BLaER1 (cell line): ENCODE data around the gene RPL18.
"Not testable (repeated sequence)": the region's sequence is repeated elsewhere in the genome, so short reads cannot be mapped to it uniquely, and the experiment has no call there.

ENCODE experiments used
- H3K27ac ChIP-seq: shearing (Covaris generic); formaldehyde crosslinking; 2 replicates; pipeline ENCODE4 v1.8.1; 2022
- H3K27me3 ChIP-seq: shearing (Covaris generic); formaldehyde crosslinking; 2 replicates; pipeline ENCODE4 v1.8.1; 2022
- H3K36me3 ChIP-seq: shearing (Covaris generic); formaldehyde crosslinking; 2 replicates; pipeline ENCODE4 v1.8.1; 2022
- H3K4me1 ChIP-seq: shearing (Covaris generic); formaldehyde crosslinking; 2 replicates; pipeline ENCODE4 v1.8.1; 2022
- H3K4me2 ChIP-seq: shearing (Covaris generic); formaldehyde crosslinking; 2 replicates; pipeline ENCODE4 v1.8.1; 2022
- H3K4me3 ChIP-seq: shearing (Covaris generic); formaldehyde crosslinking; 2 replicates; pipeline ENCODE4 v1.8.1; 2022
- H3K9ac ChIP-seq: shearing (Covaris generic); formaldehyde crosslinking; 2 replicates; pipeline ENCODE4 v1.8.1; 2022
- H3K9me3 ChIP-seq: shearing (Covaris generic); formaldehyde crosslinking; 2 replicates; pipeline ENCODE4 v1.8.1; 2022
- H4K20me1 ChIP-seq: shearing (Covaris generic); formaldehyde crosslinking; 2 replicates; pipeline ENCODE4 v1.8.1; 2022
- Cebpa-rat ChIP-seq: shearing (Covaris generic); IDR thresholded peaks from 2 replicates; pipeline ENCODE4 v1.8.1; 2022

Gene RPL18

DNA sequence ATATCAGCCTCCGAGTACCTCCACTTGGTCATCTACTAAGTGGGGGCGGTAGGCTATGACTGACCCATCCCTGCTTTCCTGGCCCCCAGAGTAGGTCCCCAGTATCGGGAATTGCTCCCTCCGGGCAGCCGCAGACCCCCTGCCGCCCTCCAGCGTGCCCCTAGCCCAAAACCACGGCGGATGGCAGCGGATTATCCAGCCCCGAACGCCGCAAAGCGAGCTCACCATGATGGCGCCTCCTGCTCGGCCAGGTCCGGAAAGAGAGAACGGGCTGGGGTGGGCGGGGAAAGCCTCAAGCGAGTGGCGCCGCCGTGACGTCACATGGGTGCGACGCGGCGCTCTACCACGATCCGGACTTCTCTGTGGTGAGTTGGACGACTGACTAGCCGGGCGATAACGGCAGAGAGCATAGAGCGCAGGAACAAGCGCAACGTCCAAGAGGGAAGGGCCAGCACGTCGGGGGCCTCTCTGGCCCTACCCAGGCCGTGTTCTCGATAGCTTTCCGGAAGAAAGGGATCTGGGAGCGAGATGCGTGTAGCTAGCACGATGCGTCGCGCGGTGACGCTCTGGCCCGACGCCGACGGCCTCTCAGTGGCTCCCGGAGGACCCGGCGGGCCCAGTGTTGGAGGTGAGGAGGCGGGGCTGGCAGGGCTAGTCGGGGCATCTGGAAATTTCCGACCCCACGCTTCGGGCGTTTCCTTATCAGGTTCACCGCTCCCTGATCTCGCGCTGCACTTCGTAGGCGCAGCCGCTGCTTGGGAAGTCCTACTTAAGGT is at the start of gene RPL18, which contains the start of gene SPHK2:
Gene RPL18, minus strand, starts transcription at position 263 of the 776 bp plus-strand sequence. Its CDS starts 35 bp downstream, at position 228.
Gene SPHK2, plus strand, starts transcription at position 591 of the 776 bp plus-strand sequence. CDS start 1,009 bp downstream, outside the sequence.
- peak within 1 kb of the TSS; percentile 97 for H3K9ac ChIP-seq
- H3K36me3 ChIP-seq: peaks cover 40% of the 10 kb centered on the region
- no peak for TF ChIP-seq Cebpa-rat
- H3K4me1 ChIP-seq: peaks cover 62% of the 10 kb centered on the region
- no peaks in the 10 kb centered on the region for H3K9me3 ChIP-seq
- peaks cover 47% of the 10 kb centered on the region for H4K20me1 ChIP-seq
- H3K4me2 ChIP-seq: peak within 1 kb of the TSS; percentile 96
- H3K27me3 ChIP-seq: no peaks in the 10 kb centered on the region
- peak within 1 kb of the TSS; percentile 93 for H3K27ac ChIP-seq
- peak within 1 kb of the TSS; percentile 85 for H3K4me3 ChIP-seq

DNA sequence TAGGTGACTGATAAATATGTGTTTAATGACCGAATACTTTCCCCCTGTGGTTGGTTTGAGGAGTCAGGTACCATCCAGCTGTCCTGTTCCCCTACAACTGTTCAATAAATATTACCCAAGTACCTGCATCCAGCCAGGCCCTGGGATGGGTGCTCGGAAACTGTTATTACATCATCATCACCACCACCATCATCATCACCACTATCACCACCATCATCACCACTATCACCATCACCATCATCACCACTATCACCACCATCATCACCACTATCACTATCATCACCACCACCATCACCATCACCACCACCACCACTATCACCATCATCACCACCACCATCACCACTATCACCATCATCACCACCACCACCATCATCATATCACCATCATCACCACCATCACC is 49.8 kb upstream of the RPL18 start:
- Histone ChIP-seq H4K20me1 (no peaks in the 10 kb centered on the region), H3K36me3 (no peaks in the 10 kb centered on the region), H3K4me3 (no peak overlapping the region), H3K9ac (no peak overlapping the region), H3K9me3 (no peaks in the 10 kb centered on the region), H3K4me1 (peaks cover 7% of the 10 kb centered on the region; the same call in 1 of the 2 replicates), H3K4me2 (no peak overlapping the region), H3K27me3 (no peaks in the 10 kb centered on the region), H3K27ac (no peak overlapping the region)
- no peak for TF ChIP-seq Cebpa-rat

DNA sequence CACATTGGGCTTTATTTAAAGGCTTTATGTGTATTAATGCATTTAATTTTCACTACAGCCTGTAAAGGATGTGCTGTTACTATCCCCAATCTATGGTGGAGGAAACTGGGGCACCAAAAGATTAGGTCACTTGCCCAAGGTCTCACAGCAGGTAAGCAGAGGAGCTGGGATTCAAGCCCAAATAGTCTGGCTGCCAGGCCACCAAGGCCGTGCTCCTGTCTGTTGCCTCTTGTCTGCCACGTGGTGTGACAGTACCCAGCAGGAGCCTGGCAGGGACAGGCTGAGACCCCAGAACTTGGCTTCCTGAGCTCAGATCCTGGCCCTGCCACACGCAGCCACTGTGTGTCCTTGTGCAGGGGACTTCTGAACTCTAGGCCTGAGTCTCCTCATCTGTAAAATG is 49.4 kb upstream of the RPL18 start:
- H3K4me3 ChIP-seq: no peak overlapping the region
- H3K9me3 ChIP-seq: no peaks in the 10 kb centered on the region
- no peak overlapping the region for H3K9ac ChIP-seq
- H3K27me3 ChIP-seq: no peaks in the 10 kb centered on the region
- no peaks in the 10 kb centered on the region for H3K36me3 ChIP-seq
- no peaks in the 10 kb centered on the region for H4K20me1 ChIP-seq
- no peak for TF ChIP-seq Cebpa-rat
- H3K27ac ChIP-seq: no peak overlapping the region
- H3K4me1 ChIP-seq: peaks cover 7% of the 10 kb centered on the region; the same call in 1 of the 2 replicates
- H3K4me2 ChIP-seq: no peak overlapping the region

DNA sequence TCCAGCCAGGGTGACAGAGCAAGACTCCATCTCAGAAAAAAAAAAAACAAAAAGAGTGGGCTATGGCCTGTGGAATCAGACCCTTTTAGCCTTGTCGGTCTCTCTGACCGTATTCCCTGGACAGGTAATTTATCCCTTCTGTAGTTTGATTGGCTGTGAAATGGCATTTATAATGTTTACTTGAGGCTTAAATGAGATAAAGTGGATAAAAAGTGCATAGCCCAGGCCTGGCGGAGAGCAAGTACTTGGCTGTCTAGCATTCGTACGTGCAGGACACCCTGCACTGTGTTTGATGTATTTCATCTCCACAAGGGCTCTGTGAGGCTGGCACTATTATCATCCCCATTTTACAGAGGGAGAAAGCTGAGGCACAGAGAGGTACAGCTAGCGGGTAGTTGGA is 46.8 kb upstream of the RPL18 start:
- Histone ChIP-seq H3K4me3 (no peak overlapping the region), H3K4me1 (peaks cover 14% of the 10 kb centered on the region), H3K9me3 (no peaks in the 10 kb centered on the region), H3K36me3 (no peaks in the 10 kb centered on the region), H4K20me1 (no peaks in the 10 kb centered on the region), H3K27me3 (no peaks in the 10 kb centered on the region), H3K4me2 (no peak overlapping the region), H3K9ac (no peak overlapping the region), H3K27ac (no peak overlapping the region)
- TF ChIP-seq Cebpa-rat: no peak

DNA sequence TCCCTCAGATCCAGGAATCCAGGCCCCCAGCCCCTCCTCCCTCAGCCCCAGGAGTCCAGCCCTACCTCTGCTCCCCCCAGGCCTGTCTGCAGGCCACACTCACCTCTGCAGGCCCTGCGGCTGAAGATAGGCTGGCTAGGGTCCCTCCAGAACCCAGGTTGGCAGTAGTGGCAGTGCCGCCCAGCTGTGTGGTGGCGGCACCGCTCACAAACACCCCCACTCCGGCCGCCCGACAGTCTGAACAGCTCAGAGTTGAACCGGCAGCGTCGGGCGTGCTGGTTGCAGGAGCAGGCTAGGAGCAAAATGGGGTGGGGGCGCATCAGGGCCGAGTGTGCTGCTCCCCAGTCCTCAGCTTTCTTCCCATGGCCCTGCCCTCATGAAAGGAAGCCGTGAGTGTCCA is 45.5 kb upstream of the RPL18 start:
- Histone ChIP-seq H3K27ac (no peak overlapping the region), H4K20me1 (no peaks in the 10 kb centered on the region), H3K9ac (no peak overlapping the region), H3K27me3 (no peaks in the 10 kb centered on the region), H3K4me3 (no peak overlapping the region), H3K4me1 (peaks cover 21% of the 10 kb centered on the region), H3K9me3 (no peaks in the 10 kb centered on the region), H3K4me2 (no peak overlapping the region), H3K36me3 (no peaks in the 10 kb centered on the region)
- TF ChIP-seq Cebpa-rat: no peak

DNA sequence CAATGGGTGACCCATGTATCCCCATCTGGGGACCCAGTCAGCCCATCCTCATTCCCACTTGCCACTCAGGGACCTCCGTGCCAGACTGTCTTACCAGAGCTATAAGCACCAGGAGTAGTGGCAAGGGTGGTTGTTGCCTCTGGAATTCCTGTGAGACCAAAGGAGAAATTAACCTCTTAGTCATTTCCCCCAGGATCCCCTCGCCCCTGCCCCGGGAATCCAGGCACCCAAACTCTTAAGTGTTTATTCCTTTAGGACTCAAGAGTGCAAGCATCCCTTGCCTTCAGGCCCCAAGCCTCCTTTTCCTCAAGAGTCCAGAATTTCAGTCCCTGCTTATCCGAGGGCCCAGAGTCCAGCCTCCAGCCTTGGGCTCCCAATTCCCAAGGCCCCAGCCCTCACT is 44.7 kb upstream of the RPL18 start:
- Histone ChIP-seq H3K27ac (no peak overlapping the region), H3K9ac (no peak overlapping the region), H3K4me2 (no peak overlapping the region), H3K4me3 (no peak overlapping the region), H3K36me3 (no peaks in the 10 kb centered on the region), H4K20me1 (no peaks in the 10 kb centered on the region), H3K9me3 (no peaks in the 10 kb centered on the region), H3K4me1 (peaks cover 21% of the 10 kb centered on the region), H3K27me3 (no peaks in the 10 kb centered on the region)
- no peak for TF ChIP-seq Cebpa-rat

DNA sequence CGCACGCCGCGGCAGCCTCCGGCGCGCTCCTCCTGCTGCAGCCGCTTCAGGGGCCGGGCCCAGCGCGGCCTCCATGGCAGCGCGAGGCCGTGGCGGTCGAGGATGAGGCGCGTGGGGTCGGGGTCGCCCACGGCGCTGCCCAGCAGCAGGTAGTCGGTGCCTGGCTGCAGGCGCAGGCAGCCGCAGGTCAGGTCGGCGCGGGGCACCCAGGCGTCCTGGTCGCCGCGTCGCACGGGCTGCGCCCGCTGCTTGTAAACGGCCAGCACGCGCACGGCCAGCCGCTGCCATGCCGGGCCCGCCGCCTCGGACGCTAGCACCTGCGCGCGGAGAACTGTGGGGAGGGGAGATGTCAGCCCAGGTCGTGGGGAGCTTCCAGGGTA is 42.7 kb upstream of the RPL18 start:
- H3K36me3 ChIP-seq: no peaks in the 10 kb centered on the region
- no peak overlapping the region for H3K4me3 ChIP-seq
- no peak overlapping the region for H3K9ac ChIP-seq
- H3K27me3 ChIP-seq: no peaks in the 10 kb centered on the region
- peak overlapping the region; percentile 83 for H3K27ac ChIP-seq
- H3K9me3 ChIP-seq: no peaks in the 10 kb centered on the region
- no peak for TF ChIP-seq Cebpa-rat
- peak overlapping the region; percentile 59 for H3K4me2 ChIP-seq
- H3K4me1 ChIP-seq: peaks cover 27% of the 10 kb centered on the region
- no peaks in the 10 kb centered on the region for H4K20me1 ChIP-seq

DNA sequence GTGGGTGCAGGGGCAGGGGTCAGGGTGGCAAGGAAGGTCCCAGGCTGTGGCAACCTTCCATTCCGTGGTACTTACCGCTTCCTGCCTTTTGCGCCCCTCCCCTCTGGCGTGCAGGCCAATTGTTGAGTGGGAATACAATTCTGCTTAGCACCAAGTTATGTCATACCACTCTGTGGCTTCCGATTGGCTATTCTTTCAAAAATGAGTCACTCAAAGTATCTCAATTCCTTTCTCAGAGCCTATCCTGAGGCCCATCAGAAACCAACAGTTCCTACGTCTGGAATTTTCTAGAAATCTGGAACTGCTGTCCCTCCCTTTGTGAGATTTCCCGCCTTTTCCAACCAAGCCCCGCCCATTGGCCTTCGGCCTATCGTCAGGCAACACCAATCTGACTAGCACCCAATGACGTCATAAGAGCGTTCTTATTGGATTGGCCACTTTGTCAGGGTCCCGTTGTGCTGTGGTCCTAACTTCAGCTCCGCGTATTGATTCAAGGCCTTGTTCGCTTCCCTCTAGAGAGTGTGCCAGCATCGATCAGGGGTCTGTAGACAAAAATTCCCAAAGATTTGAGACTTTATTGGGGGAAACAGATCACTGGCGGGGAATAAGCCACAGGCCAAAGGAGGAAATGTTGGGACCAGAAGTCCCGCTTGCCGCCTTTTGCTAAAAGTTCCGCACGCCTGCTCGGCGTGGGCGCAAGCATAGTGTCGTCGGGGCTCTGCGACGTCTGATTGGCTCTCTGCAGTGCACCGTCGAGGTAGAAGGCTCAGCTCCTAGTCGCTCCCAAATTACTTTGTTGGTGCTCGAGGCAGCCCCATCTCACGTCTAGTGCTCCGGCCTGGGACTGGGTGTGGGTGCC is 42.1 kb upstream of the RPL18 start:
- Histone ChIP-seq H3K4me2 (peak overlapping the region; percentile 59), H3K27ac (peak overlapping the region; percentile 83), H4K20me1 (no peaks in the 10 kb centered on the region), H3K4me3 (no peak overlapping the region; the same call in 1 of the 2 replicates), H3K36me3 (no peaks in the 10 kb centered on the region), H3K27me3 (no peaks in the 10 kb centered on the region), H3K4me1 (peaks cover 27% of the 10 kb centered on the region), H3K9me3 (no peaks in the 10 kb centered on the region), H3K9ac (peak overlapping the region; percentile 58; the same call in 1 of the 2 replicates)
- TF ChIP-seq Cebpa-rat: no peak

DNA sequence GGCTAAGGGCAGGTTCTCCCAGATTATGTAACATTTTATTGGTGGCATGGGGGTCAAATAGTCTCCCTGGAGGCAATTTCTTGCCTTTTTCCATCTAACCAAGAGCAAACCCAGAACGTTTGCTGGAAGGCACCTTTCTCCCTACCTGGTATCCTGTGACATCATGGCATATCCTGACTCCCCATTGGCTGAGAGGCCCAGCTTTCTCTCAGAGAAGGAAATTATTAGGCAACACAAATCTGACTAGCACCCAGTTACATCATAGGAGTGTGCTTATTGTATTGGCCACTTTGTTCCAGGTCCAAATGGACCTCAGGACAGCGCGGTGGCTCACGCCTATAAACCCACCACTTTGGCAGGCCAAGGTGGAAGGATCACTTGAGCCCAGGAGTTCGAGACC is 40.8 kb upstream of the RPL18 start:
- H3K36me3 ChIP-seq: no peaks in the 10 kb centered on the region
- H3K27ac ChIP-seq: no peak overlapping the region

DNA sequence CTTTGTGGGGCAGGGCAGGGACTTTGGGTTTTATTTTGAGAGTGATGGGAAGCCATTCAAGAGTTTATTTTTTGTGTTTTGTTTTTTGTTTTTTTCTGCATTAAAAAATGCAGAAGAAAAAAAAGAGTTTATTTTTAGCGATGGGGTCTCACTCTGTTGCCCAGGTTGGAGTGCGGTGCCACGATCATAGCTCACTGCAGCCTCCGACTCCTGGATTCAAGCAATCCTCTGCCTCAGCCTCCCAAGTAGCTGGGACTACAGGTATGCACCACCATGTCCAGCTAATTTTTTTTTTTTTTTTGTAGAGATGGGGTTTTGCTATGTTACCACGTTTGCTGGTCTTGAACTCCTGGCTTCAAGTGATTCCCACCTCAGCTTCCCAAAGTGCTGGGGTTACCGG is 39.5 kb upstream of the RPL18 start:
- H3K27ac ChIP-seq: no peak overlapping the region
- H3K9ac ChIP-seq: no peak overlapping the region
- H3K9me3 ChIP-seq: no peaks in the 10 kb centered on the region
- H3K36me3 ChIP-seq: no peaks in the 10 kb centered on the region
- no peaks in the 10 kb centered on the region for H4K20me1 ChIP-seq
- H3K27me3 ChIP-seq: no peaks in the 10 kb centered on the region
- H3K4me3 ChIP-seq: no peak overlapping the region
- TF ChIP-seq Cebpa-rat: no peak
- no peak overlapping the region for H3K4me2 ChIP-seq
- peaks cover 44% of the 10 kb centered on the region for H3K4me1 ChIP-seq

More for the DNA sequence above, 40.8 kb upstream of the RPL18 start:
- Histone ChIP-seq H3K4me1 (peaks cover 32% of the 10 kb centered on the region), H3K9me3 (no peaks in the 10 kb centered on the region), H3K4me2 (no peak overlapping the region), H4K20me1 (no peaks in the 10 kb centered on the region), H3K4me3 (no peak overlapping the region), H3K27me3 (no peaks in the 10 kb centered on the region), H3K9ac (no peak overlapping the region)
- TF ChIP-seq Cebpa-rat: no peak

DNA sequence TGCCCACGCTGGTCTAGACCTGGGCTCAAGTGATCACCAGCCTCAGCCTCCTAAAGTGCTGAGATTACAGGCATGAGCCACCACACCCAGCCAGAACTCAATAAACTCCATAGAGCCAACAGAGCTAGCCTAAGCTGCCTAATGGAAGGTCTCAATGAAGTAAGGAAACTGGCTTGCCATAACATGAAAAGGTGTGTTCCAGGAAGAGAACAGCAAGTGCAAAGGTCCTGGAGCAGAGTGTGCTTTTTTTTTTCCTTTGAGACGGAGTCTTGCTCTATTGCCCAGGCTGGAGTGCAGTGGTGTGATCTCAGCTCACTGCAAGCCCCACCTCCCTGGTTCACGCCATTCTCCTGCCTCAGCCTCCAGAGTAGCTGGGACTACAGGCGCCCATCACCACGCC is 38.9 kb upstream of the RPL18 start:
- peaks cover 51% of the 10 kb centered on the region for H3K4me1 ChIP-seq
- not testable (repeated sequence) for H3K9ac ChIP-seq, H3K36me3 ChIP-seq, H3K4me3 ChIP-seq, H3K4me2 ChIP-seq, H4K20me1 ChIP-seq, H3K9me3 ChIP-seq, H3K27ac ChIP-seq, H3K27me3 ChIP-seq
